Liver (tissue), 9 donors: Measurements from ENCODE around the gene POGK. TPM values are rescaled to one million over a fixed set of nuclear protein-coding genes. Genes with fewer than 3 reads are reported as not detected.
"Not testable (repeated sequence)": the region's sequence is repeated elsewhere in the genome, so short reads cannot be mapped to it uniquely, and the experiment has no call there.

Experiments
- DNase-seq: peaks from one replicate; pipeline ENCODE4 v3.0.0-alpha.2; 2017; ENCODE audit warnings: low spot score
- H3K27ac ChIP-seq, 2 donors: one replicate each; pipeline ENCODE4 v1.7.0; 2013; ENCODE audit warnings: inconsistent platforms in 2 of 2, low read length in 2 of 2, control low read depth in 1 of 2, low read depth in 1 of 2, mild to moderate bottlenecking in 1 of 2
- H3K27me3 ChIP-seq, 4 donors: one replicate each; pipeline versions ENCODE4 v1.6.1 to v1.7.0; 2013; ENCODE audit warnings: low read length in 3 of 4, inconsistent platforms in 1 of 4, mild to moderate bottlenecking in 1 of 4, moderate library complexity in 1 of 4; ENCODE audit not compliant: control insufficient read depth in 4 of 4, insufficient read depth in 4 of 4
- H3K36me3 ChIP-seq, 4 donors: one replicate each; pipeline versions ENCODE4 v1.6.1 to v1.7.0; 2013; ENCODE audit warnings: low read length in 3 of 4, mild to moderate bottlenecking in 3 of 4, low read depth in 1 of 4, moderate library complexity in 1 of 4; ENCODE audit not compliant: control insufficient read depth in 4 of 4, insufficient read depth in 3 of 4
- H3K4me1 ChIP-seq, 4 donors: one replicate each; pipeline versions ENCODE4 v1.6.1 to v1.7.0; 2013; ENCODE audit warnings: low read length in 3 of 4, mild to moderate bottlenecking in 3 of 4, moderate library complexity in 1 of 4; ENCODE audit not compliant: control insufficient read depth in 4 of 4, insufficient read depth in 4 of 4
- H3K4me3 ChIP-seq, 3 donors: one replicate each; pipeline versions ENCODE4 v1.6.1 to v1.7.0; 2013; ENCODE audit warnings: low read length in 3 of 3, control low read depth in 1 of 3, low read depth in 1 of 3, mild to moderate bottlenecking in 1 of 3
- H3K9ac ChIP-seq, 2 donors: one replicate each; pipeline ENCODE4 v1.7.0; 2013; ENCODE audit warnings: low read length in 2 of 2, mild to moderate bottlenecking in 2 of 2, moderate library complexity in 2 of 2, control low read depth in 1 of 2, low read depth in 1 of 2
- H3K9me3 ChIP-seq, 4 donors: one replicate each; pipeline versions ENCODE4 v1.6.1 to v1.7.0; 2013; ENCODE audit warnings: low read length in 3 of 4; ENCODE audit not compliant: control insufficient read depth in 4 of 4
- ATF3 ChIP-seq: IDR thresholded peaks from 2 replicates; pipeline ENCODE4 v1.6.1; 2016; ENCODE audit warnings: antibody characterized with exemption
- CTCF ChIP-seq: fragments of 150-350 bp; IDR thresholded peaks from 2 replicates; pipeline ENCODE4 v1.5.1; 2017; ENCODE audit warnings: improper control_type of control experiment, low read depth, low read length; ENCODE audit not compliant: missing input control
- EGR1 ChIP-seq, 2 donors: IDR thresholded peaks; 2 replicates each; pipeline ENCODE4 v1.6.1; 2016 to 2018; ENCODE audit warnings: antibody characterized with exemption in 2 of 2, low read depth in 2 of 2
- FOXA2 ChIP-seq: IDR thresholded peaks from 2 replicates; pipeline ENCODE4 v1.6.1; 2016; ENCODE audit warnings: antibody characterized with exemption
- GABPA ChIP-seq, 2 donors: IDR thresholded peaks in 1 of 2; conservative IDR thresholded peaks in 1 of 2; 2 replicates each; pipeline ENCODE4 v1.6.1; 2016; ENCODE audit warnings: antibody characterized with exemption in 2 of 2, mild to moderate bottlenecking in 1 of 2, moderate library complexity in 1 of 2
- HNF4A ChIP-seq, 2 donors: conservative IDR thresholded peaks; 2 replicates each; pipeline ENCODE4 v1.6.1; 2016; ENCODE audit warnings: antibody characterized with exemption in 2 of 2, mild to moderate bottlenecking in 2 of 2
- HNF4G ChIP-seq: IDR thresholded peaks from 2 replicates; pipeline ENCODE4 v1.6.1; 2016; ENCODE audit warnings: antibody characterized with exemption
- JUND ChIP-seq, 2 donors: IDR thresholded peaks; 2 replicates each; pipeline ENCODE4 v1.6.1; 2016; ENCODE audit warnings: antibody characterized with exemption in 2 of 2
- MAX ChIP-seq: IDR thresholded peaks from 2 replicates; pipeline ENCODE4 v1.6.1; 2016; ENCODE audit warnings: antibody characterized with exemption
- NR2F2 ChIP-seq: IDR thresholded peaks from 2 replicates; pipeline ENCODE4 v1.6.1; 2016; ENCODE audit warnings: antibody characterized with exemption
- RAD21 ChIP-seq, 2 donors: IDR thresholded peaks; 2 replicates each; pipeline ENCODE4 v1.6.1; 2016; ENCODE audit warnings: antibody characterized with exemption in 2 of 2, mild to moderate bottlenecking in 2 of 2
- REST ChIP-seq: IDR thresholded peaks from 2 replicates; pipeline ENCODE4 v1.6.1; 2016; ENCODE audit warnings: antibody characterized with exemption, mild to moderate bottlenecking
- SP1 ChIP-seq: IDR thresholded peaks from 2 replicates; pipeline ENCODE4 v1.6.1; 2018; ENCODE audit warnings: antibody characterized with exemption, mild to moderate bottlenecking
- TAF1 ChIP-seq: conservative IDR thresholded peaks from 2 replicates; pipeline ENCODE4 v1.6.1; 2016; ENCODE audit warnings: antibody characterized with exemption, mild to moderate bottlenecking
- YY1 ChIP-seq: IDR thresholded peaks from 2 replicates; pipeline ENCODE4 v1.6.1; 2016; ENCODE audit warnings: antibody characterized with exemption, mild to moderate bottlenecking
- ZBTB33 ChIP-seq: IDR thresholded peaks from 2 replicates; pipeline ENCODE4 v1.6.1; 2016; ENCODE audit warnings: antibody characterized with exemption
- WGBS: extraction: QIAGEN DNeasy Blood & Tissue Kit; methylation state at CpG from one replicate; pipeline ENCODE4 v1.1.7; 2013; 5-methylcytosine and 5-hydroxymethylcytosine counted together
- polyA plus RNA-seq, 2 donors: library from polyadenylated mRNA; stranded (reverse) in 1 of 2; unstranded in 1 of 2; fragments of 200-250 nt in 1 of 2; fragments of >200 nt in 1 of 2; fragmentation: Nextera tagmentation in 1 of 2; extraction: Ambion mirVana in 1 of 2; gene quantifications; one replicate each; pipeline versions ENCODE4 v1.2.1 to v1.2.3, GENCODE V29; 2013 to 2015
- total RNA-seq, 2 donors: library from RNA; depleted of rRNA; stranded (reverse); fragments of >200 nt; gene quantifications; one replicate each; pipeline ENCODE4 v1.2.3, GENCODE V29; 2014
- donor health status: healthy.
- donor health status: healthy.
- donor health status: healthy.
- donor health status: healthy.
- donor health status: healthy.

Gene POGK
- total and polyA plus RNA-seq, 4 donors = 4.2 to 14.1 (median 6.7) TPM

- H3K4me1 ChIP-seq, H3K27ac ChIP-seq, DNase-seq, H3K4me3 ChIP-seq, H3K36me3 ChIP-seq, H3K9ac ChIP-seq, H3K27me3 ChIP-seq, H3K9me3 ChIP-seq: not testable (repeated sequence)
- WGBS = 65% methylated on average over 1 of the region's 1 CpG
Measured at GRCh38 chr1:166829762-166830161, 9.5 kb upstream of the POGK start.

- 96% methylated on average over 4 of the region's 4 CpGs for WGBS
- no peak overlapping the region for H3K27ac ChIP-seq
- H3K4me3 ChIP-seq = no peak overlapping the region
- TF ChIP-seq JUND (IDR thresholded peaks at IDR 0.05) (no peak), NR2F2 (no peak), HNF4G (no peak), YY1 (no peak), ATF3 (no peak), CTCF (no peak), TAF1 (no peak), RAD21 (IDR thresholded peaks at IDR 0.05) (no peak), SP1 (no peak), GABPA (IDR thresholded peaks at IDR 0.05 in 1 of 2, conservative IDR thresholded peaks at IDR 0.05 in 1 of 2) (no peak), FOXA2 (no peak), ZBTB33 (no peak), MAX (no peak), HNF4A (conservative IDR thresholded peaks at IDR 0.05) (no peak), EGR1 (IDR thresholded peaks at IDR 0.05; ENCODE audit: low read depth in 2 of 2) (no peak), REST (no peak)
- no peak for DNase-seq
- peaks cover 0 to 22% (median 15%) of the 10 kb centered on the region in 4 donors for H3K4me1 ChIP-seq
- H3K9me3 ChIP-seq = no peaks in the 10 kb centered on the region
- no peaks in the 10 kb centered on the region for H3K27me3 ChIP-seq
- no peak overlapping the region for H3K9ac ChIP-seq
- H3K36me3 ChIP-seq = peaks cover 0 to 8% (median 5%) of the 10 kb centered on the region in 4 donors
Measured at GRCh38 chr1:166836733-166837132, 2.5 kb upstream of the POGK start.
